ENCODE results near the gene FOXC1.

FOXC1 gene

DNA sequence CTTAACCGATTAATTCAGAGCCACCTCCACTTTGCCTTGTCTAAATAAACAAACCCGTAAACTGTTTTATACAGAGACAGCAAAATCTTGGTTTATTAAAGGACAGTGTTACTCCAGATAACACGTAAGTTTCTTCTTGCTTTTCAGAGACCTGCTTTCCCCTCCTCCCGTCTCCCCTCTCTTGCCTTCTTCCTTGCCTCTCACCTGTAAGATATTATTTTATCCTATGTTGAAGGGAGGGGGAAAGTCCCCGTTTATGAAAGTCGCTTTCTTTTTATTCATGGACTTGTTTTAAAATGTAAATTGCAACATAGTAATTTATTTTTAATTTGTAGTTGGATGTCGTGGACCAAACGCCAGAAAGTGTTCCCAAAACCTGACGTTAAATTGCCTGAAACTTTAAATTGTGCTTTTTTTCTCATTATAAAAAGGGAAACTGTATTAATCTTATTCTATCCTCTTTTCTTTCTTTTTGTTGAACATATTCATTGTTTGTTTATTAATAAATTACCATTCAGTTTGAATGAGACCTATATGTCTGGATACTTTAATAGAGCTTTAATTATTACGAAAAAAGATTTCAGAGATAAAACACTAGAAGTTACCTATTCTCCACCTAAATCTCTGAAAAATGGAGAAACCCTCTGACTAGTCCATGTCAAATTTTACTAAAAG, 2.7 kb downstream of the FOXC1 start:
- no peak for DNase-seq (ENCODE audit: low read depth)

DNA sequence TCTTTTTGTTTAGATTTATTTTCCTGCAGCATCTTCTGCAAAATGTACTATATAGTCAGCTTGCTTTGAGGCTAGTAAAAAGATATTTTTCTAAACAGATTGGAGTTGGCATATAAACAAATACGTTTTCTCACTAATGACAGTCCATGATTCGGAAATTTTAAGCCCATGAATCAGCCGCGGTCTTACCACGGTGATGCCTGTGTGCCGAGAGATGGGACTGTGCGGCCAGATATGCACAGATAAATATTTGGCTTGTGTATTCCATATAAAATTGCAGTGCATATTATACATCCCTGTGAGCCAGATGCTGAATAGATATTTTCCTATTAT, 3.2 kb downstream of the FOXC1 start:
- DNase-seq (ENCODE audit: low read depth) = no peak

DNA sequence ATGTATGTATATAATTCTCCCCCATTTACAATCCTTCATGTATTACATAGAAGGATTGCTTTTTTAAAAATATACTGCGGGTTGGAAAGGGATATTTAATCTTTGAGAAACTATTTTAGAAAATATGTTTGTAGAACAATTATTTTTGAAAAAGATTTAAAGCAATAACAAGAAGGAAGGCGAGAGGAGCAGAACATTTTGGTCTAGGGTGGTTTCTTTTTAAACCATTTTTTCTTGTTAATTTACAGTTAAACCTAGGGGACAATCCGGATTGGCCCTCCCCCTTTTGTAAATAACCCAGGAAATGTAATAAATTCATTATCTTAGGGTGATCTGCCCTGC, 3.6 kb downstream of the FOXC1 start:
- no peak for DNase-seq (ENCODE audit: low read depth)

DNA sequence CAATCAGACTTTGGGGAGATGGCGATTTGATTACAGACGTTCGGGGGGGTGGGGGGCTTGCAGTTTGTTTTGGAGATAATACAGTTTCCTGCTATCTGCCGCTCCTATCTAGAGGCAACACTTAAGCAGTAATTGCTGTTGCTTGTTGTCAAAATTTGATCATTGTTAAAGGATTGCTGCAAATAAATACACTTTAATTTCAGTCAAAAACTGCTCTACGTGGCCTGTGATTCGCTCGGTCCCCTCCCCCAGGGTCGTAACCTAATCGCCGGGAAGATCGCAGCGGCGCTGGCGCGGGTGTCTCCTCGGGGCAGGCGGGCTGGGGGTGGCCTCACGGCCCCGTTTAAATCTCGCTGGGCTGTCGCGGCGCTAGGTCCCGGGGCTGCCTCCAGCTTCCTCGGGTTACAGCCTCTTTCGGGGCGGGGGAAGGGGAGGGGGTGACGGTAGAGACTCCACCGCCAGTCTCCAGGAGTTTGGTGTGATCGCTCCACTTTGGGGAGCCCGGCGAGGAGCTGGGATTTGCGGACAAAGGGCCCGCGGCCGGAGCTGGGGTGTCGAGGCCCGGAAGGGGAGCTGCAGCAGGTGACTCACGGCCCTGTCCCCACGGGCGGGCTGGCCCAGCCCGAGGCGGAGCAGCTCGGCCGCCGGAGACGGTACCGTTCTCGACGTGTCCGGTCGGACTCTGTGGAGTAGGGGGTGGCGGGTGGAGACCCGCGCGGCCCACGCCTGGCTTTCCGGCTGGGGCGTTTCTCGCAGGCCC, 4.2 kb downstream of the FOXC1 start:
- no peak for DNase-seq (ENCODE audit: low read depth)

DNA sequence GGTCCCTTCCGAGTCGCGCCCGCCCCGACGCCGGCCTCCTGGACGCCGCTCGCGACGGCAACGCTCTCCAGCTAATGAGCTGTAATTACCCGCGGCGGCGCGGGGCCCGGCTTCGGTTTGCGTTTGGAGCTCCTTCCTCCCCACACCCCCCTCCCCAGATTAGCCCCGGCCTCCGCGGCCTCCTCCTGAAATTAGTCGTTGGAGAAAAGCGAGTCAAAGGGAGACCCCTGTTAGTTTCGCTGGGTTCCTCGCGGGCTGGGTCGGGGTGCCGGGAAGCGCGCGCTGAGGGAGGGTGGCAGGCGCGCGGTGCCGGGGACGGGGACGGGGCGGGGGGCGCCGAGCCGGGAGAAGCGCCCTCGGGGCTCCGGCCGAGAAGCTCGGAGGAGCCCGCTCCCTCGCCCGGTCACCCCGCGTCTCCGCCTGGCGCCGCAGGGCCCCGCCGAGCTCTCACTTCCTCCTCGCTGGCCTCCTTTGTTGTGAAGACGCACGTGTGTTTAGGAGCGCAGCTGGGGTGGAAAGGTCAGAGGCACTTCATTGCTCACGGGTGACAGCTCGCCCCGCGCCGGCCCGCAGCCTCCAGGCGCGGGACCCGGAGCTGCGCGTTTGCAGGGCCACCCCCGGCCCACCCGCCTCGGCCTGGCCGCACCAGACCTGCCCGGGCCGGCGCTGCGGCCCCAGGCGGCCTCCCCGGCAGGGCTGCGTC, 4.9 kb downstream of the FOXC1 start:
- no peak for DNase-seq (ENCODE audit: low read depth)

DNA sequence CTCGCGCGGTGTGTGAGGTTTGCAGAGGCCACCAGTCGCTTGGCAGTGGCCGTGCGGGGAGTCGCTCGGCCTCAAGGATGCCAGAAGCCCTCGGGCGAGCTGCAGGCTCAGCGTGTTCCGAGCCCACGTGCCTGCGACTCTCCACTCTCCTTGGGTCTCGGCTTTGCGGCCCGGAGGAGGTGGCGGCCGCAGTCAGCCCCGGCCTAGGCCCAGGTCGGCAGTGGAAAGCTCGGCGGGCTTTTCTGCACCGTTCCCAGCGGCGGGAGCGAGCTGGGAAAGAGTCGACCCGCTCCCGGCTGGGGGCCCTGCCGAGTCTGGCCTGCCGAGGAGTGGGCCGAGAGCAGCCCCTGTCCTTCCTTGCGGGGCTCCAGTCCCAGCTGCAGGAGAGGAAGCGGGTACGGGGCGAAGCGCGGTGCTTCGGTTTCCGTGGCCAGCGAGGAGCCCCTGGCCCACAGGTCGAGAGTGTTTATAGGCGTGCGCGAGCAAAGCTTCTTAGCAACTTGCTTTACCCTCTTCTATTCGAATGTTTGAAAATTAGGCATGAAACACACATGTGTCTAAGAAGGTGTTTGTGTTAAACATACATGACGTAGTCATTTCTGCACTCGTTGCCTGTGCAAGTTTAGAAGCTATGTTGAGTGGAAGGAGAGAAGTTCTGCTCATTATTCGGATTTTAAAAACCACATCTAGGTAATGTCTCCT, 5.6 kb downstream of the FOXC1 start:
- no peak for DNase-seq (ENCODE audit: low read depth)

DNA sequence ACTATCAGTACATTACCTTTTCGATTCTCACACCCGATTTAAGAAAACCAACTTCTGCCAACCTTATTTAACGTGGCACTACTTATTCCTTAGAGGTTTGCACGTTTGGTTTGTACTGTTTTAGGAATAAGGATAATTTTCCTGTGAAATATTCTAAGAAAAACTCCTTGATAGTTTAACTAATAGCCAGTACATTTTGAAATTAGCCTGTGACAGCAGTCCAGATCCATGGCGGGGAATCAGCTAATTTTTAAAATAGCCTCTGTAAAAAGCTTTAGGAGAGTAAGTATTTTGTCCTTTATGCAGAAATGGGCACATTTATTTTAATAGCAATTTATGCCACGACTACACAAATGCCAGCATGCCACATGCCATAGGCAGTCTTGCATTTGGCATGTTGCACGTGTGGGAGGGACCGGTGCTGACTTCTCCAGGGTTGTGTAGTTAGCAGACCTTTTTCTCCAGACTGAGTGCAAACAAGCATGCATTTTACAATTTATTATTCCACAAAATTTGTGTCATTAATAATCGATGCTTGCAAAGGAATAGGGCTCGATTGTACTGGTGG, 6.2 kb downstream of the FOXC1 start:
- DNase-seq (ENCODE audit: low read depth) = no peak

DNA sequence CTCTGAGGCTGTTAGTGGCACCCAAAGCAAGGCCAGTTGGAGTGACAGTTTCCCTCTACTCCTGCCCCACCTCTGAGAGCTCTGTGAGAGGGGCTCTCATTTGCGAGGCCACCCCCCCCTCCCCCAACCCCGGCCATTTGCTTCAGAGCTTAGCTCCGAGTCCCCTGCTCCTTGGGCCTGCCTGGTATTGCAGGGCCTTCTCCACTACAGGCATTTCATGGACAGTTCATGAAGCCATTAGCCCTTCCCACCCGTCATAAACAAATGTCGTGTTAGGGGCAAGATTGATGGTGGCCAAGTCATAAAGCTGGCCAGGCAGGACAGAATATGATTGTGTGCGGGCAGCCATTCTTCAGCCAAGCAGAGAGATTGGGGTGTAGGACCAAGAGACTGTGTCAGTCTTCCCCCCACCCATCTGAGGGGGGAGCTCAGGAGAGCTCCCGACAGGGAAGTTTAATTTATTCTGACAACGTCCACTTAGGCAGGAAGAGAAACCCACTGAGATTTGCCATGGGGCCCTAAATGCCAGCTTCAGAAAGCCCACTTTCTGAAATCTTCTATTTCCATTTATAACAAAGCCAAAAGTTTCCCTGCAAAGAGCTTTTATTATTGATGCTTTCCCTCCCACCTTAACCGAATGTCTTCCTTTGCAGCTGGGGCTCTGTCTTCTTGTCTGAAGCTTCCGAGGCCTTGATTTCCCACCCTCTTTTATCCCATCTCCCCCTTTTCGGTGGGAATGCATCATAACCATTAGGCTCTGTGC, 7.2 kb downstream of the FOXC1 start:
- no peak for DNase-seq (ENCODE audit: low read depth)

DNA sequence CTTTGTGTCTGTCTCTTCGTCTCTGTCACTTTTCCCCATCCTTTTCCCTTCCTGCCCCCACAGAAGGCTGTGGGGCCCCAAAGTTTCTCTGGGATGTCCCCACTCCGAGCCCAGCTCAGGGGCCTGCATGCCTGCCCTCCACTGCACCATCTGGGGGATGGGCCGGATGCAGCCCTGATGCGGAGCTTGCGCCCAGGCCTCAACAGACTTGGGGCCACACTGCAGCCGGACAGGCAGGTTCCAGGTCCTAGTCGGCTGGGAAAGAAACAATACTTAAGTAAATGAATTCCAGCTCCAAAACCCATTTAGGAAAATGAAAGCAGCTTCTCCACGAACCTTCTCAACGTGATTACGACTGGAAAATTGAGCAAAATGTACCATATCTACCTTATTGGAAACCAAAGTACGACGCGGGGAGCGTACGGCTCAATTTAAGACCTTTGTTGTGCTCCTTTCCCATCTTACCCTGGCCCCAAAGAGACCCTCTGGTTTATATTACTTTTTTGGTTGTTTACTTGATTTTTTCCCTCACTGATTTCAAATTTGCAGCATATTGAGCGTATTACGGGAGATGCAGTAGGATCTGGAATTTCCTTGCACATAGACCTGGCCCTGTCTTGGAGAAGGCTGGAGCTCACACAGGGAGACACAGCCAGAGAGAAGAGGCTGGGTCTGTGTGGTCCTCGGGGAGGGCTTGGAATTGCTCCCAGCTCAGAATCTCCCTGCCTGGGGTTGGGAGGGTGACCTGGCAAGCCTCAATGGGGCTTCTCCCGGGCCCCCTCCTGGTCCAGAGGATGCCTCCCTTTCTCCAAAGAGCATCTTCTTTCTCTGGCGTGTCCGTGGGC, 8.0 kb downstream of the FOXC1 start:
- DNase-seq (ENCODE audit: low read depth) = no peak

DNA sequence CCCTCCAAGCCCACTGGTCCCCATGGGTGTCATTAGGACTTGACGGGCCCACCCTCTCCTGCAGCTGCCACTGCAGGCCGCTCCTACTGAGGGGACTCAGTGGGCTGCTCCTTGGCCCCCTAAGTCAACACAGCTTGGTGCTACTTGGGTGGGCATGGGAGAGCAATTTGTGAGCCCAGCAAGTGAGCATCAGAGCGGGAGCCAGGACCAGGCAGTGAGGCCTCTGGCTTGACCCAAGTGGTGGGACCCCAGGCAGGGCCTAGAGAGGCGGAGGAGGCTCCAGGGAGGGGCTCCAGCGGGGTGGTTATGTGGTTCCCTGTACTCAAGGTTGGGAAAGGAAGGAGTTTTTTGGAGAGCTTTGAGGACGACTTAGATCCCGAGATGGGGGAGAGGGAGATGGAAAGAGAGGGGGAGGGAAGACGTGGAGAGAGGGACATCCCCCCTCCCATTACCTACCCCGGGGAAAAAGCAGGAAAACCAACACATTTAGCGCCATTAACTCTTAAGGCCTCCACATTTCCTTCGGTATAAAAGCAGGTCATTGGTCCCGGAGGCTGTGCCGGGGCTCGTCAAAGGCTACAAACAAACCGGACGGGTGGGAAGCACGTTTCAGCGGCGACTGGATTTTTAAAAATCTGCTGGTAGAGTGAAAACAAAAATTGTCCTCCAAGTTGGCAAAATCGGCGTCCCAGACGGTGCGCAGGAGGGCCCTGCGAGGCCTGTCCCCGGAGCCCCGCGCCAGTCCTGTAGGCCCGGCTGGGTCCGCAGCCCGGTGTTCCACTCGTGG, 8.8 kb downstream of the FOXC1 start:
- no peak for DNase-seq (ENCODE audit: low read depth)

DNA sequence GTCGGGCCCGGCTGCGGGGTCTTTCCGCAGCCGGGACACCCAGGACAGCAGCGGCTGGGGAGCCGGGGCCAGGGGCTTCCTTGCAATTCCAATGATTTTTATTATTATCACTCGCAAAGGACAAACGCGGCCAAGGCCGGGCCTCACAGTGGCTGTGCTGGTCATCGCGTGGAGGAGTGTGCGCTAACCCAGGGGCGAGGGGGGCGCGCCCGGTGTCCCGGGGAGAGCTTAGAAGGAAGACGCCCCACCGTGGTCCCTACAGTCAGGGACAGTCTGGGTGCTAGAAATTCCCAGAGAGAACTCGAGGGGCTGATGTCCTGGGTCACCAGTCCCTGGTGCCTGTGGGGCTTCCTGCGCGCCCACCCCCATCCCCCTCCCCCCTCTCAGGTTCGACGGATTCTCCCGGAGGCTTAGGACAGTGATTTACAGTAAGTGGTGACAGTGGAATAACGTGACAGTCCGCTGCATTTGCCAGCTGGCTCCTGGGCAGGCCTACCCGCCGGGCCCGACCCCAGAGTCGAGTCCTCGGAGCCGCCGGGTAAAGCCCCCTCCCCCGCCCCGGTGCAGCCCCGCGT, 9.5 kb downstream of the FOXC1 start:
- no peak for DNase-seq (ENCODE audit: low read depth)

DNA sequence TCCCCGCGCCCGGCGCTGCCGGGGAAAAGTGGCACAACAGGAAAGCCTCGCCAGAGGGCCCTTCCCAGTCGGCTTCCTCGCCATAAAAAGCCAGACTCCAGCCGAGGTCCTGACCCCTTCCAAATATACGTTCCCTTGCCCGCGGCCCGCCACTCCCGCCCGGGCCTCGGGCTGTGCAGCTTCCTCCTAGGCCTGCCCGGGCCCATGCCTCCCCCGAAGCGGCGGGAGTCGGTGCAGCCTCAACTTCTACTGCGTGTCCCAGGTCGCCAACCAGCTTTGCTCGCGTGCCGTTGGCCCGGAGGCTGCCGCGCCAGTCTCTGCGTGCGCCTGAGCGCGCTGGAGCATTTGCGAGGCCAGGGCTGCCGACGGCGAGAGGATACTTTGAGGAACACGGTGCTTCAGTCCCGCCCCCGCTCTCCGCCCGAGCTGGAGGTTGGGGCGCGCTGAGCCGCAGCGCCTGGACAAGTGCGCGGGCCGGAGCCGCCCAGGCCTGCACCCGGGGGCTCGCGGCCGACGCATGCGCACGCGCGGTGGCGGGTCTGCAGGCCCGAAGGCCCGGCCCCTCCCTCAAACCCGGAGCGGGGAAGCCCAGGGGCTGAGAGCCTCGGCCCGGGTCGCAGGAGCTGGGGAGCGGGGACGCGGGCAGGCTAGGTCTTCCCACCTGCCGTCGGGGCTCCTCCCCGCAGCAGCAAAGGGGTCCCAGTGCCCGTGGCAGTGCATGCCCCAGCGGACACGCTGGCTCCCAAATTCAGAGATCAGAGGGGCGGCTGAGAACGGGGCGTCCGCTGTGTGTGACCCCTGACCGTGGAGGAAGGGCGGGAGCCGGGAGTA, 10.2 kb downstream of the FOXC1 start:
- DNase-seq (ENCODE audit: low read depth) = no peak

DNA sequence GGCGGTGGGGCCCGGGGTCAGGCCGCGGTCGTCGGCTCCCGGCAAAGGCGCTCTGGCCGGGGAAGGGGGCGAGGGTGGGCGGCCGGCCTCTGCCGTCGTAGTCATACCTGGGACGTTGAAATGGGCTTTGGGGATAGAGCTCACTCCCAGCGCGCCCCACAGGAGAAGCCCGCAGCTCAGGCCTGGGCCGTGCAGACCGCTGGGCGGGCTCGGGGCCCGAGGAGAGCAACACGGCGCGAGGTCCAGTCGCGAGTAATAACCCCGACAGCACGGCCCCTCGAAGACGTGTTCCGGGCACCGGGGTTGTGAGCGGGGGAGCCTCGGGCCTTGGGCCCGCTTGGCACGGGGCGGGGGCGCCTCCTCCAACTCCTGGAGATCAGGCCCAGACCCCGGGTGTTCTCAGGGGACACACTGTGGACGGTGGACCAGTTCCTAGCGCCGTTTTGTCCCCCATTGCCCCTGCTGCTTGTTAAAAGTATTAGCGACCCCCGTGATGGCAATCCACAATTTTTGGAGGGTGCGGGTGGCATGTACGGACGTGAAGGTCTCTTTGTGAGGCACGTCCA, 10.9 kb downstream of the FOXC1 start:
- no peak for DNase-seq (ENCODE audit: low read depth)

DNA sequence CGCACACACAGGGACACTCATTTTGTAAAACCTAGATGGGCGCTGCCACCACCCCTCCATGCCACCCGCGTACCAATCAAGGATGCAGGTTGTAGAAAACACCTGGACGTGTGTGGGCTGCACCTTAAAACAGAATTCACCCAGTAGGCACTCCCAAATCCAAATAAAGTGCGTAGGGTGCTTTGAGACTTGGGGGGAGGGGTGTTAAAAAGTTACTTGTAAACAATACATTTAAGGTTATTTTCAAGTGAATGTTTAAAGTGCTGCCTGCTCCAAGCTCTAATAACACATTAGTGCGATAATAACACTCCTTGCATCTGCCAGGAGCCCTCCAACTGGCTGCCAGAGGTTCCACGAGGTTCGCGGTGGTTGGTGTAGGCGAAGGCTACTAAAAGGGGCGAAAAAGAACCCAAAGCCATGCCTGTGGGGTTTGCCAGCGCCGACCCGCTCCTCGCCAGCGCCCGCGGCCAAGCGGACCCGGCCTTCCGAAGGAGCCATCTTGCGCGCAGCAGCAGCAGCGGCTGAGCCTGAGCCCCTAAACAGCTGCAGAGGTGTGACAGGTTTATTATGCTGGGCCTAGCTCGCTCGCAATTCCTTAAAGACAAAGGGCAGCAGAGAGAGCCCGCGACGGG, 11.5 kb downstream of the FOXC1 start:
- DNase-seq (ENCODE audit: low read depth) = no peak

DNA sequence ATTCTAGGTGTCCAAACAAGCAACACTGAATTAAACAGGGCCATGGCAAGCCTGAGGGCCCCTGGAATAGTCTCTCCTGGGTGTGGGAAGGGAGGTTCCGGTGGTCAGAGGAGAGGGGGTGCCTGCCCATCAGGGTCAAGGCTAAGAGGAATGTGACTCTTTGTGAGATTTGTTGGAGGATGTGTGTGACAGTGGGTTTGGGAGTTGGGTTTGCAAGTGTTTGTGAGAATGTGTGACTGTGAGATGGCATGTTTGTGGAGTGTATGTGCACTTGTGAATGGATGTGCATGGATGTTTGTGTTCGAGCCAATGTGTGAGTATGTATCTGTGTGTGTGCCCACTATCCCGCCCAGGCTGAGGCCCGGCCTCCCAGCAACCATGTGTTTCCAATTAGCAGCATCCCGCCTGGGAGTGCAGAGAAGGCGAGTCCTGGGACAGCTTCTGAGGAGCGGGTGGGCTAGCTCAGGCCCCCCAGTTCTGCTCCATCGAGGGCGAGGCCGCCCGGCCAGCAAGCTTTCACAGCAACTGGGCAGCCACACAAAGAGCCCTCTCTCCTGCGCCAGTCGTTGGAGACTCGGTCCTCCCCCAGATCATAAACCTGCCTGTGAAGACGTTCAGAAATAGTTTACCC, 12.6 kb downstream of the FOXC1 start:
- no peak for DNase-seq (ENCODE audit: low read depth)

DNA sequence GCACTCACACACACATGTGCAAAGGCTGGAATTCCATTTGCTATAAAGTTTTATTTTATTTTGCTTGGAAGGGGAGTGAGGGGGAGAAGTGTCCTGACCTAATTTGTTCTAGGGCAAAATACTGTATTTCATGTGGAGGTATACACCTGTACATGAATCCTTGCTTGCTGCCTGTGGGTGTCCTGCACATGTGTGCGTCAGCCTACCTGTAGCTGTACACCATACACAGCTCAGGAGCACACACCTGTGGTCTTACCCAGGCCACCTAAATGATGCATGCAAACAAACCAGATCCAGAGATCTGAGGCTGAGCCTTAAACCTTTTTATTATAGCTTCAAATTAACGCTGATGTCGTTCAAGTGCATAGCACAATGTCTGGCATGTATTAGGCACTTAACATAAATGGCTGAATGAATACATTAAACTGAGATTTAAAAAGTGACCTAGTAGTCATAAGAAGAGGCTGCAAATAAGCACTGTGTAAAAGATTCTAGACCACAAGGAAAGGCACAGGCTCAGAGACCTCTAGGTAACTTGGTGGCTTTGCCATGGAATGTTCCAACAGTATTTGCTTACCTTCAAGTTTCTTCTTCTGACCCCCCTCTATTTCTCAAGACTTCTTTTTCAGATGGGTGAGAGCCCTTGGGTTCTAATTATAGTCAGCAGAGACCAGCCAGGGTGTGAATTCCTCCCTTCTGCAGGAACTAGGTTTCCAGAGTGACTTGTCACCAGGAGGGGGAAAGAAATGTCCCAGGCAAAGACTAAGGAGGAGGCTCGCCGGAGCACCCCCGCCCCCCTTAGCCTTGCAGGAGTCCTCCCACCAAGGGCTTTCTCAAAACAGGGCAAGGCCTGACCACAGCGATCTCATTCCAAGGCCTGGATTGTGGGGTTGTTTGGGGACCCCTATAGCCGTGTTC, 13.4 kb downstream of the FOXC1 start:
- no peak for DNase-seq (ENCODE audit: low read depth)

DNA sequence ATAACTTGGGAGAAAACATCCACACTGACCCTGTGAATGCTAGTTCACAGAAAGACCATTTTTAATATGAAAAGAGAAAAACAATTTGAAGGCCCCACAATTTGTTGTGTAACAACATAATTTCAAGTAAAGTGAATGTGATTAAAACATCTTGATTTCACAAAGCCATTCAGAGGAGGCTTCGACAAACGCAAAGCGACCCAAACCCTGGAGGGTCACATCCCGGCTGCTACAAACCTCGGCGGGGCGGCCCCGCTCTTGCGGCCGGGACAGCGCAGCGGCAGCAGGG, 14.0 kb downstream of the FOXC1 start:
- no peak for DNase-seq (ENCODE audit: low read depth)

All from activated T-helper 1 cell treated with Interleukin-2 at 50 U/mL for 16 hours (primary cell).